Kidney glomerular epithelial cell (primary cell): Measurements from ENCODE around the gene ZNF654.
"Not testable (repeated sequence)": the region's sequence is repeated elsewhere in the genome, so short reads cannot be mapped to it uniquely, and the experiment has no call there.

Experiments used
- DNase-seq: peaks from one replicate; lab custom pipeline; 2025; lab: John Stamatoyannopoulos, UW

Gene ZNF654

GRCh38 chr3:88061746-88062145 is 2.7 kb downstream of the ZNF654 start:
- DNase-seq: no peak

- no peak for DNase-seq
Measured at GRCh38 chr3:88075072-88075471, 16.0 kb downstream of the ZNF654 start.

GRCh38 chr3:88075497-88075896 is 16.4 kb downstream of the ZNF654 start:
- no peak for DNase-seq

GRCh38 chr3:88076712-88077111 is 17.7 kb downstream of the ZNF654 start:
- no peak for DNase-seq

GRCh38 chr3:88078932-88079331 is 19.9 kb downstream of the ZNF654 start:
- no peak for DNase-seq

- DNase-seq: no peak
Measured at GRCh38 chr3:88082854-88083253, 23.8 kb downstream of the ZNF654 start.

- DNase-seq: no peak
Measured at GRCh38 chr3:88084097-88084501, 25.0 kb downstream of the ZNF654 start.

GRCh38 chr3:88090681-88091080 is 31.6 kb downstream of the ZNF654 start:
- DNase-seq: no peak

- no peak for DNase-seq
Measured at GRCh38 chr3:88092270-88092669, 33.2 kb downstream of the ZNF654 start.

- DNase-seq: no peak
Measured at GRCh38 chr3:88093266-88093665, 34.2 kb downstream of the ZNF654 start.

GRCh38 chr3:88101142-88101541 is 42.1 kb downstream of the ZNF654 start:
- no peak for DNase-seq

- DNase-seq: no peak
Measured at GRCh38 chr3:88105325-88105724, 46.3 kb downstream of the ZNF654 start.

GRCh38 chr3:88112289-88112688 is 53.2 kb downstream of the ZNF654 start:
- DNase-seq: no peak

- DNase-seq: peak; percentile 55
Measured at GRCh38 chr3:88113311-88114162, 54.5 kb downstream of the ZNF654 start.

- DNase-seq: no peak
Measured at GRCh38 chr3:88114878-88115549, 56.0 kb downstream of the ZNF654 start.

- DNase-seq: no peak
Measured at GRCh38 chr3:88117683-88118082, 58.6 kb downstream of the ZNF654 start.

- not testable (repeated sequence) for DNase-seq
Measured at GRCh38 chr3:88118603-88119002, 59.5 kb downstream of the ZNF654 start.

- DNase-seq: no peak
Measured at GRCh38 chr3:88123526-88123925, 64.5 kb downstream of the ZNF654 start.

GRCh38 chr3:88131695-88132094 is 72.6 kb downstream of the ZNF654 start:
- no peak for DNase-seq

GRCh38 chr3:88132894-88133293 is 73.8 kb downstream of the ZNF654 start:
- no peak for DNase-seq

GRCh38 chr3:88133711-88134263 is 74.7 kb downstream of the ZNF654 start:
- DNase-seq: no peak

GRCh38 chr3:88137836-88138235 is 78.8 kb downstream of the ZNF654 start:
- no peak for DNase-seq

- no peak for DNase-seq
Measured at GRCh38 chr3:88141458-88142083, 82.5 kb downstream of the ZNF654 start.
